HEK293 (cell line): ENCODE measurements around the gene UBE3B.

Source experiments
- CTCF ChIA-PET: fragments of 350-600 bp; formaldehyde crosslinking; extraction: SDS; loops from one replicate; lab custom pipeline; 2021; ENCODE audit warnings: antibody characterized with exemption; lab: Yijun Ruan, JAX
- POLR2A ChIA-PET: fragments of 300-600 bp; formaldehyde crosslinking; extraction: SDS; loops from one replicate; lab custom pipeline; 2020; ENCODE audit warnings: antibody characterized with exemption, inconsistent platforms; lab: Yijun Ruan, JAX
- H3K27ac ChIP-seq: fragments of 200-500 bp; sonication (Bioruptor generic); 2 replicates; pipeline ENCODE4 v1.5.1; 2014; ENCODE audit warnings: low read depth, low read length, control low read depth, inconsistent platforms; ENCODE audit errors: extremely low read depth
- H3K36me3 ChIP-seq, 2 experiments: fragments of 200-500 bp in 1 of 2; sonication (Bioruptor generic) in 1 of 2; 1 replicate in 1 of 2; 2 replicates in 1 of 2; pipeline ENCODE4 v1.5.1; 2014 to 2017; ENCODE audit warnings: inconsistent platforms in 2 of 2, low read length in 2 of 2; ENCODE audit not compliant: control insufficient read depth in 2 of 2, insufficient read depth in 1 of 2
- H3K4me1 ChIP-seq: fragments of 200-500 bp; sonication (Bioruptor generic); 2 replicates; pipeline ENCODE4 v1.5.1; 2014; ENCODE audit warnings: mild to moderate bottlenecking, low read length, inconsistent platforms; ENCODE audit not compliant: control insufficient read depth, insufficient read depth
- H3K4me3 ChIP-seq: 2 replicates; pipeline ENCODE4 v1.5.1; 2011; ENCODE audit warnings: low read depth, mild to moderate bottlenecking, control low read depth, low read length, moderate library complexity
- H3K9me3 ChIP-seq: fragments of 200-500 bp; sonication (Bioruptor generic); 2 replicates; pipeline ENCODE4 v1.5.1; 2014; ENCODE audit warnings: low read depth, low read length, inconsistent platforms; ENCODE audit not compliant: control insufficient read depth, insufficient read depth
- GFI1B ChIP-seq: fragments of 450-650 bp; formaldehyde crosslinking; IDR thresholded peaks from 2 replicates; pipeline ENCODE4 v1.5.1; 2016; ENCODE audit warnings: missing biosample characterization, missing genetic modification characterization
- KLF8 ChIP-seq: fragments of 450-650 bp; formaldehyde crosslinking; IDR thresholded peaks from 2 replicates; pipeline ENCODE4 v1.5.1; 2016; ENCODE audit warnings: missing biosample characterization, missing genetic modification characterization
- MEIS1 ChIP-seq: sonication (generic); formaldehyde crosslinking; IDR thresholded peaks from 2 replicates; pipeline ENCODE4 v1.8.1; 2022; ENCODE audit warnings: missing genetic modification reagents, mild to moderate bottlenecking, borderline replicate concordance
- OVOL3 ChIP-seq: fragments of 450-650 bp; formaldehyde crosslinking; IDR thresholded peaks from 2 replicates; pipeline ENCODE4 v1.5.1; 2016; ENCODE audit warnings: missing biosample characterization, missing genetic modification characterization
- PRDM2 ChIP-seq: fragments of 450-650 bp; formaldehyde crosslinking; IDR thresholded peaks from 2 replicates; pipeline ENCODE4 v1.5.1; 2016; ENCODE audit warnings: missing biosample characterization, missing genetic modification characterization, borderline replicate concordance
- PRDM4 ChIP-seq: fragments of 450-650 bp; formaldehyde crosslinking; IDR thresholded peaks from 2 replicates; pipeline ENCODE4 v1.5.1; 2017; ENCODE audit warnings: missing biosample characterization, missing genetic modification characterization
- REST ChIP-seq: fragments of 450-650 bp; formaldehyde crosslinking; IDR thresholded peaks from 2 replicates; pipeline ENCODE4 v1.5.1; 2016; ENCODE audit warnings: missing biosample characterization, missing genetic modification characterization
- SP2 ChIP-seq: fragments of 450-650 bp; formaldehyde crosslinking; IDR thresholded peaks from 2 replicates; pipeline ENCODE4 v1.5.1; 2016; ENCODE audit warnings: missing biosample characterization, missing genetic modification characterization
- ZBTB17 ChIP-seq: fragments of 450-650 bp; formaldehyde crosslinking; IDR thresholded peaks from 2 replicates; pipeline ENCODE4 v1.5.1; 2016; ENCODE audit warnings: missing biosample characterization, missing genetic modification characterization
- ZBTB20 ChIP-seq: fragments of 450-650 bp; formaldehyde crosslinking; IDR thresholded peaks from 2 replicates; pipeline ENCODE4 v1.5.1; 2016; ENCODE audit warnings: missing biosample characterization, missing genetic modification characterization
- ZNF112 ChIP-seq: fragments of 450-650 bp; formaldehyde crosslinking; IDR thresholded peaks from 2 replicates; pipeline ENCODE4 v1.5.0; 2017; ENCODE audit warnings: missing biosample characterization, missing genetic modification characterization
- ZNF114 ChIP-seq: fragments of 450-650 bp; formaldehyde crosslinking; IDR thresholded peaks from 2 replicates; pipeline ENCODE4 v1.5.0; 2017; ENCODE audit warnings: missing biosample characterization, missing genetic modification characterization
- ZNF211 ChIP-seq: fragments of 450-650 bp; formaldehyde crosslinking; IDR thresholded peaks from 2 replicates; pipeline ENCODE4 v1.5.1; 2016; ENCODE audit warnings: low read depth, missing biosample characterization, missing genetic modification characterization
- ZNF23 ChIP-seq: fragments of 450-650 bp; formaldehyde crosslinking; IDR thresholded peaks from 2 replicates; pipeline ENCODE4 v1.5.1; 2016; ENCODE audit warnings: missing biosample characterization, missing genetic modification characterization, borderline replicate concordance
- ZNF24 ChIP-seq: fragments of 450-650 bp; formaldehyde crosslinking; IDR thresholded peaks from 2 replicates; pipeline ENCODE4 v1.5.1; 2016; ENCODE audit warnings: missing biosample characterization, missing genetic modification characterization
- ZNF248 ChIP-seq: fragments of 450-650 bp; formaldehyde crosslinking; IDR thresholded peaks from 2 replicates; pipeline ENCODE4 v1.5.1; 2017; ENCODE audit warnings: missing biosample characterization, missing genetic modification characterization
- ZNF37A ChIP-seq: fragments of 450-650 bp; IDR thresholded peaks from 2 replicates; pipeline ENCODE4 v1.5.1; 2018; ENCODE audit warnings: missing biosample characterization, missing genetic modification characterization
- ZNF510 ChIP-seq: fragments of 450-650 bp; formaldehyde crosslinking; IDR thresholded peaks from 2 replicates; pipeline ENCODE4 v1.5.1; 2018; ENCODE audit warnings: mild to moderate bottlenecking, missing genetic modification characterization, missing biosample characterization; ENCODE audit not compliant: insufficient replicate concordance
- ZNF558 ChIP-seq: fragments of 450-650 bp; formaldehyde crosslinking; IDR thresholded peaks from 2 replicates; pipeline ENCODE4 v1.5.1; 2016; ENCODE audit warnings: missing biosample characterization, missing genetic modification characterization
- ZNF585B ChIP-seq: fragments of 450-650 bp; formaldehyde crosslinking; IDR thresholded peaks from 2 replicates; pipeline ENCODE4 v1.5.1; 2016; ENCODE audit warnings: missing biosample characterization, missing genetic modification characterization
- ZNF707 ChIP-seq: fragments of 450-650 bp; formaldehyde crosslinking; IDR thresholded peaks from 2 replicates; pipeline ENCODE4 v1.5.1; 2016; ENCODE audit warnings: missing biosample characterization, missing genetic modification characterization
- ZSCAN16 ChIP-seq: fragments of 450-650 bp; formaldehyde crosslinking; IDR thresholded peaks from 2 replicates; pipeline ENCODE4 v1.5.1; 2016; ENCODE audit warnings: missing biosample characterization, missing genetic modification characterization

The UBE3B gene

GRCh38 chr12:109541413-109541726 is 63.9 kb downstream of the UBE3B start:
- no peak overlapping the region for H3K4me3 ChIP-seq
- CTCF ChIA-PET: no interaction called here
- H3K36me3 ChIP-seq: no peaks in the 10 kb centered on the region
- no peak overlapping the region for H3K27ac ChIP-seq
- TF ChIP-seq ZNF112 (tag by site-specific recombination) (no peak), ZNF37A (tag by site-specific recombination) (no peak), OVOL3 (tag by site-specific recombination) (no peak), MEIS1 (no peak), REST (tag by site-specific recombination) (no peak), GFI1B (tag by site-specific recombination) (no peak), ZNF248 (tag by site-specific recombination) (no peak), SP2 (no peak)
- POLR2A ChIA-PET: no interaction called here
- no peaks in the 10 kb centered on the region for H3K9me3 ChIP-seq
- H3K4me1 ChIP-seq: no peaks in the 10 kb centered on the region

- no peak overlapping the region for H3K4me3 ChIP-seq
- CTCF ChIA-PET: interaction anchor here (0.7 kb wide), 1 partner anchor 22 kb away, joined by 3 read pairs; no protein-coding TSS in a partner anchor
- POLR2A ChIA-PET: no interaction called here
- no peaks in the 10 kb centered on the region for H3K4me1 ChIP-seq
- H3K27ac ChIP-seq: no peak overlapping the region
- no peaks in the 10 kb centered on the region for H3K9me3 ChIP-seq
- no peaks in the 10 kb centered on the region for H3K36me3 ChIP-seq
- TF ChIP-seq PRDM4 (tag by site-specific recombination) (no peak), KLF8 (no peak), ZNF585B (tag by site-specific recombination) (no peak), ZSCAN16 (tag by site-specific recombination) (no peak), ZNF24 (tag by site-specific recombination) (no peak), ZNF707 (no peak), ZNF558 (tag by site-specific recombination) (no peak), ZNF510 (tag by site-specific recombination) (no peak), ZBTB20 (no peak), ZNF211 (tag by site-specific recombination) (no peak), PRDM2 (tag by site-specific recombination) (no peak), ZNF114 (tag by site-specific recombination) (no peak), ZBTB17 (tag by site-specific recombination) (peak; percentile 74), ZNF23 (tag by site-specific recombination) (peak; percentile 83; the same call in 1 of the 2 replicates)
These were observed 64.6 kb downstream of the UBE3B start for GRCh38 chr12:109542014-109542413.
